Neural progenitor cell (in vitro differentiated cells): Measurements from ENCODE around the gene ALDH6A1.

Experiments
- CTCF ChIP-seq: fragments of 200-600 bp; sonication (generic); IDR thresholded peaks from 2 replicates; pipeline ENCODE4 v1.5.1; 2017; ENCODE audit warnings: antibody characterized with exemption, mild to moderate bottlenecking
- EZH2 ChIP-seq: fragments of 200-600 bp; sonication (generic); IDR thresholded peaks from 2 replicates; pipeline ENCODE4 v1.6.1; 2017; ENCODE audit warnings: antibody characterized with exemption, mild to moderate bottlenecking, moderate library complexity
- EZH2phosphoT487 ChIP-seq: fragments of 200-600 bp; sonication (generic); IDR thresholded peaks from 2 replicates; pipeline ENCODE4 v1.6.1; 2017; ENCODE audit warnings: antibody characterized with exemption

DNA sequence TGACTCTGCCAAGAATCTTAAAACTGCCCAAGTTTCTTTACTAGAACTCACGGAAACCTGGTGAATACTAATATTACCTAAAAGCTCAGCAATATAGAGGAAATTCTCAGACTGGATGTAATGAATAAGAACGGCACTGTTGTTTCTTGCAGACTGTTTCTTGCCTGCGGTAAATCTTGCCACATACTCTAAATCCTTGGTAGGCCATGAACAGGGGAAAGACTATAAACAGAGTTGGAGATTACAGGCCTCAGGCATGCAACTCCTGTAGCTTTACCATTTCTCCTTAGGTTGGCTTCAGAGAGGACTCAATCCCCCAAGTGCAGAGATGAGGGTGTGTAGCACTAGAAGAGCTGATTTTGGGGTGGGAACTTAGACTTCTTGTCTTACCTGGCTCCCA, 1.1 kb downstream of the ALDH6A1 start:
- TF ChIP-seq CTCF, result no peak
- TF ChIP-seq EZH2, result no peak
- TF ChIP-seq EZH2phosphoT487, result no peak
